ENCODE measurements around the gene COTL1.

Gene COTL1

GRCh38 chr16:84631886-84632285 is 14.0 kb upstream of the COTL1 start:
- no peaks in the 10 kb centered on the region for H3K27me3 ChIP-seq
- H3K36me3 ChIP-seq, result no peaks in the 10 kb centered on the region
- no peak for TF ChIP-seq CTCF (IDR thresholded peaks at IDR 0.05; ENCODE audit: low read depth, low read length)
- no peak overlapping the region for H3K4me3 ChIP-seq (ENCODE audit: low read depth, low read length)
- H3K9me3 ChIP-seq, result no peaks in the 10 kb centered on the region
- DNase-seq, result no peak
- H3K4me1 ChIP-seq, result peaks cover 3% of the 10 kb centered on the region; the same call in 1 of the 2 replicates

GRCh38 chr16:84631153-84631466 is 13.2 kb upstream of the COTL1 start:
- TF ChIP-seq CTCF (IDR thresholded peaks at IDR 0.05; ENCODE audit: low read depth, low read length), result no peak
- peaks cover 3% of the 10 kb centered on the region; the same call in 1 of the 2 replicates for H3K4me1 ChIP-seq
- no peak overlapping the region for H3K4me3 ChIP-seq (ENCODE audit: low read depth, low read length)
- no peak for DNase-seq
- no peaks in the 10 kb centered on the region for H3K9me3 ChIP-seq
- H3K27me3 ChIP-seq, result no peaks in the 10 kb centered on the region
- H3K36me3 ChIP-seq, result no peaks in the 10 kb centered on the region

DNA sequence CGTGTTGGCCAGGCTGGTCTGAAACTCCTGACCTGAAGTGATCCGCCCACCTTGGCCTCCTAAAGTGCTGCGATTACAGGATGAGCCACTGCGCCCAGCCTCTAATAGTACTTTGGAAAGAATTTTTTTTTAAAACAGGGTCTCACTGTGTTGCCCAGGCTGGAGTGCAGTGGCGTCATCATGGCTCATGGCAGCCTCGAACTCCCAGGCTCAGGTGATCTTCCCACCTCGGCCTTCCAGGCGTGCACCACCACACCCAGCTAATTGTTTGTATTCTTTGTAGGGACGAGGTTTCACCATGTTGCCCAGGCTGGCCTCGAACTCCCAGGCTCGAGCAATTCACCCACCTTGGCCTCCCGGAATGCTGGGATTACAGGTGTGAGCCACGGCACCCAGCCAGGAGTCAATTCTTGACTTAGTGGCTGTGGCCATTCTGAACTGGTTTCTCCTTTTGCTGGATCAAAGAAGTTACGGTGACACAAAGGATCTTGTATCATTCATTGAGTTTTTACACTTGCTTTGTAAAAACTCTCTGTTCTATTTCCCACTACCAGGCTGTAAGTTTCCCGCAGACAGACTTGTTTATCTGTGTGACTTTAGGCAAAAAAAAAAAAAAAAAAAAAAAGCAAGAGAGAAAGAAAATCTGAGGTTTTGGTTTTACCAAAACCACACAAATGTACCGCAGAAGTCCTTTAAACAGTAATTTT is 12.7 kb upstream of the COTL1 start:
- no peak for TF ChIP-seq CTCF (IDR thresholded peaks at IDR 0.05; ENCODE audit: low read depth, low read length)

GRCh38 chr16:84630009-84630408 is 12.1 kb upstream of the COTL1 start:
- DNase-seq, result no peak
- no peak overlapping the region for H3K4me3 ChIP-seq (ENCODE audit: low read depth, low read length)
- TF ChIP-seq CTCF (IDR thresholded peaks at IDR 0.05; ENCODE audit: low read depth, low read length), result no peak
- H3K4me1 ChIP-seq, result peaks cover 3% of the 10 kb centered on the region; the same call in 1 of the 2 replicates
- no peaks in the 10 kb centered on the region for H3K36me3 ChIP-seq
- H3K27me3 ChIP-seq, result no peaks in the 10 kb centered on the region
- H3K9me3 ChIP-seq, result no peaks in the 10 kb centered on the region

More for the DNA sequence above, 12.7 kb upstream of the COTL1 start:
- Histone ChIP-seq H3K4me3 (ENCODE audit: low read depth, low read length) (no peak overlapping the region), H3K36me3 (no peaks in the 10 kb centered on the region), H3K4me1 (peaks cover 3% of the 10 kb centered on the region; the same call in 1 of the 2 replicates), H3K27me3 (no peaks in the 10 kb centered on the region), H3K9me3 (no peaks in the 10 kb centered on the region)
- DNase-seq, result no peak

DNA sequence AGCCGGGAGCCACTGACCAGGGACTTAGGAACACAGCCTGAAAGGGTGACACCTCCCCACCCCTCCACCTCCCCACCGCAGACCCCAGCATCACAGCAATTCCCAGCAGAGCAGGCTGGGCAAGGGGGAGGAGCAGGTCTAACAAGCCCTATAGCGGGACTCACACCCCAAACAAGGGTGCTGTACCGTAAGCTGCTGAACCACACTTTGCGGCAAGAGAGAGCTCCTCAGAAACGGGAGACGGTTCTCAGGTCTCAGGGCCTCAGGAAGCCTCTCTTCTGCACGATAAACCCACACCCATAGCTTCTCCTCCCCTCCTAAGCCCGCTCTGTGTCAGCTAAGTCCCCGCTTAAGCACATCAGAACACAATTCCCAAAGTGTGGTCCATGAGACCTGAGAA is 11.7 kb upstream of the COTL1 start:
- no peak for DNase-seq
- TF ChIP-seq CTCF (IDR thresholded peaks at IDR 0.05; ENCODE audit: low read depth, low read length), result no peak
- no peak overlapping the region for H3K4me3 ChIP-seq (ENCODE audit: low read depth, low read length)
- no peaks in the 10 kb centered on the region for H3K27me3 ChIP-seq
- peaks cover 3% of the 10 kb centered on the region; the same call in 1 of the 2 replicates for H3K4me1 ChIP-seq
- no peaks in the 10 kb centered on the region for H3K36me3 ChIP-seq
- no peaks in the 10 kb centered on the region for H3K9me3 ChIP-seq

DNA sequence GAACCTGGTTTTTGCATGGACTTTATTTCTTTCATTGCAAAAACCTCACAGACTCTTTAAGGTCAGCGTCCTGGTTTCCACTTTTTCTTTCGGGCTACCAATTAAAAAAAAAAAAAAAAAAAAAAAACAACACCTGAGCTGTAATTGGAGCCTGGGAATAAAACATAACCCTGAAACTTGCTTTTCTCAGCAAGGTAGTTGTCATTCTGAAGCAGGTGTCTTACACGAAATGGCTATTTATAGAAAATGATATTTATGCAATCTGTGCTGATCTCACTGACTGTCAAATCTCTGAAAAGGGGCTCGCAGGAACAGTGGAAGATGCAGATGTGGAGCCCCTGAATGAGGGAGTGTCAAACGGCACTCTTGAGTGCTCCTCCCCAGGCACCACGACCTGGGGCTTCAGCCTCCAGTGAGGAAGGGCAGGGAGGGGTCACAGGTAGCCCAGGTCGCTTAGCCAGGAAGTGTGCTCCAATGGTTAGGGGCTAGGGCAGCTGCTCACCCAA is 10.4 kb upstream of the COTL1 start:
- no peaks in the 10 kb centered on the region for H3K27me3 ChIP-seq
- H3K36me3 ChIP-seq, result no peaks in the 10 kb centered on the region
- no peak for TF ChIP-seq CTCF (IDR thresholded peaks at IDR 0.05; ENCODE audit: low read depth, low read length)
- H3K9me3 ChIP-seq, result no peaks in the 10 kb centered on the region
- H3K4me1 ChIP-seq, result peaks cover 3% of the 10 kb centered on the region; the same call in 1 of the 2 replicates
- H3K4me3 ChIP-seq (ENCODE audit: low read depth, low read length), result no peak overlapping the region
- no peak for DNase-seq
